ENCODE data around the gene PTPRC.

GRCh38 chr1:198678901-198679329, 40.1 kb downstream of the PTPRC start:
- TF ChIP-seq, protein P1, sequence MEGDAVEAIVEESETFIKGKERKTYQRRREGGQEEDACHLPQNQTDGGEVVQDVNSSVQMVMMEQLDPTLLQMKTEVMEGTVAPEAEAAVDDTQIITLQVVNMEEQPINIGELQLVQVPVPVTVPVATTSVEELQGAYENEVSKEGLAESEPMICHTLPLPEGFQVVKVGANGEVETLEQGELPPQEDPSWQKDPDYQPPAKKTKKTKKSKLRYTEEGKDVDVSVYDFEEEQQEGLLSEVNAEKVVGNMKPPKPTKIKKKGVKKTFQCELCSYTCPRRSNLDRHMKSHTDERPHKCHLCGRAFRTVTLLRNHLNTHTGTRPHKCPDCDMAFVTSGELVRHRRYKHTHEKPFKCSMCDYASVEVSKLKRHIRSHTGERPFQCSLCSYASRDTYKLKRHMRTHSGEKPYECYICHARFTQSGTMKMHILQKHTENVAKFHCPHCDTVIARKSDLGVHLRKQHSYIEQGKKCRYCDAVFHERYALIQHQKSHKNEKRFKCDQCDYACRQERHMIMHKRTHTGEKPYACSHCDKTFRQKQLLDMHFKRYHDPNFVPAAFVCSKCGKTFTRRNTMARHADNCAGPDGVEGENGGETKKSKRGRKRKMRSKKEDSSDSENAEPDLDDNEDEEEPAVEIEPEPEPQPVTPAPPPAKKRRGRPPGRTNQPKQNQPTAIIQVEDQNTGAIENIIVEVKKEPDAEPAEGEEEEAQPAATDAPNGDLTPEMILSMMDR (IDR thresholded peaks at IDR 0.05; ENCODE audit: extremely low read depth in 1 of 2, insufficient read depth in 1 of 2, low read depth in 1 of 2, low read length in 2 of 2) = no peak
- no peak for TF ChIP-seq GATA2 (IDR thresholded peaks at IDR 0.05; ENCODE audit: insufficient read depth, insufficient read length, low read depth, low read length)
